ENCODE data around the gene AFF3. TPM values are rescaled to one million over a fixed set of nuclear protein-coding genes. Genes with fewer than 3 reads are reported as not detected.

Gene AFF3
- total and polyA plus RNA-seq, 2 donors (not counting 3 experiments of a cell fraction or from before 2014, with no cell fraction given) = 0.06 to 0.07 TPM

DNA sequence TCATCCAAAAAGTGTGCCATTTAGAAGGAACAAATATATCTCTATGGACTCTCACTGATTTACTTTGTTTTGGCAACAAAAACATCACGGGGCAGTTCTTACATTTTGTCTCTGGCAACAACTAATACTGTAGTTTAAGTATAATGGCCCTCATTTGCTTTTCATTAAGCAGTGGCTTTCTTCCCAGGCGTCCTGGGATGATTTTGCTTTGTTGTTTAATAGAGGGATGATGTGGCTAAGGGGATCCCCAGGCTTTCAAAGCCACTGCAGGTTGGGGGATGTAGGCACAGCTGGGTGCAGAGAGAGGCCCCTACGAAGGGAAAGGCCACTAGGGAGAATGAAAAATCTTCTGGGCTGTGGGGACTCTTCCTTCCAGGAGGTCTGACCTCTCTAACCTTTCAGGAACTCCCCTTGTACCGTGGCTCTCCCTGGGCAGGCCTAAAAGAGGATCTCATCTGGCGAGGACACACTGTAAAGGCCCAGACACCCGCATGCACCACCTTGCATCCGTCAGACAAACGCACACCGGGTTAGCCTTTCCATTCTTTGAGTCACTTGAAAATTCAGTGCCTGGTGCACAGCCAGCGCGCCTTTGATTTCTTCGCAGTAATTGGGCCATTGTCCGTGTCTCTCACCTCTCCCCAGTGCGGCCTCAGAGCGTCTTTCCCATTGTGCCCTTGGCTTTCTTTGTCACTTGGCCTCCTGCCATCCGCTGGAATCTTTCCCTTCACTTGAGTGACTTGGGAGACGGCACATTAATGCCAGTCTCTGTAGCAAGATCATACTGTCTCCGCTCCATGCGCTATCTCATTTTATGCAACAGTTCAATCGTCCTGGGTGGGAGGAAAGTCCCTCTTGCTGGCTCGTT, 40.3 kb upstream of the AFF3 start:
- FAIRE-seq (no peak), DNase-seq (ENCODE audit: low read depth, low spot score) (no peak)
- Histone ChIP-seq H3K27ac (ENCODE audit: insufficient read depth, low read depth, low read length) (no peak overlapping the region), H2AFZ (ENCODE audit: low read depth, low read length) (no peak overlapping the region), H3K36me3 (ENCODE audit: control insufficient read depth in 2 of 2, extremely low read depth in 1 of 2, insufficient read depth in 2 of 2, low read length in 2 of 2) (no peaks in the 10 kb centered on the region), H3K4me2 (ENCODE audit: insufficient read depth, low read length) (no peak overlapping the region), H3K4me1 (ENCODE audit: control insufficient read depth, extremely low read depth, insufficient read depth, low read length) (no peaks in the 10 kb centered on the region), H3K9ac (replicated peaks; ENCODE audit: extremely low read depth, insufficient read depth, low read length) (no peak overlapping the region), H3K9me1 (replicated peaks; ENCODE audit: control insufficient read depth, extremely low read depth, insufficient read depth, low read length) (no peaks in the 10 kb centered on the region), H3K27me3 (ENCODE audit: control insufficient read depth in 2 of 2, insufficient read depth in 2 of 2, low read length in 2 of 2) (peaks cover 2 to 3% of the 10 kb centered on the region in 2 experiments), H4K20me1 (replicated peaks; ENCODE audit: control insufficient read depth, extremely low read depth, insufficient read depth, low read length) (no peaks in the 10 kb centered on the region), H3K79me2 (ENCODE audit: control insufficient read depth, insufficient read depth, low read length) (no peaks in the 10 kb centered on the region), H3K4me3 (replicated peaks in 1 of 3; ENCODE audit: insufficient read depth in 1 of 3, low read depth in 1 of 3, low read length in 3 of 3) (no peak overlapping the region), H3K9me3 (replicated peaks; ENCODE audit: control insufficient read depth, insufficient read depth, low read length) (no peaks in the 10 kb centered on the region)
- ChIA-PET CTCF (interaction anchor here (1.5 kb wide), 1 partner anchor 364 kb away, joined by 3 read pairs; no protein-coding TSS in a partner anchor), POLR2A (no interaction called here)
- no TSS peak for BruUV-seq (replicated peaks)
- dilution Hi-C loops (cut with MboI; ENCODE audit: extremely low pct_ligation_motif_present, low sequenced_read_pairs) = no loop called here
- TF ChIP-seq FOS (IDR thresholded peaks at IDR 0.05; ENCODE audit: borderline replicate concordance, insufficient read depth, low read length) (no peak), EZH2 (IDR thresholded peaks at IDR 0.05; ENCODE audit: borderline replicate concordance, low read depth, low read length, severe bottlenecking) (no peak), MYC (IDR thresholded peaks at IDR 0.05; ENCODE audit: low read depth, low read length) (no peak), POLR2AphosphoS5 (IDR thresholded peaks at IDR 0.05; ENCODE audit: insufficient read depth, low read depth, low read length) (no peak), GATA2 (IDR thresholded peaks at IDR 0.05; ENCODE audit: insufficient read depth, insufficient read length, low read depth, low read length) (no peak), MAX (IDR thresholded peaks at IDR 0.05; ENCODE audit: insufficient read depth, insufficient read length) (no peak), POLR2A (IDR thresholded peaks at IDR 0.05; ENCODE audit: low read depth, low read length) (no peak), JUN (IDR thresholded peaks at IDR 0.05; ENCODE audit: borderline replicate concordance, insufficient read depth, insufficient read length, low read depth) (no peak)
- TF ChIP-seq, protein P1, sequence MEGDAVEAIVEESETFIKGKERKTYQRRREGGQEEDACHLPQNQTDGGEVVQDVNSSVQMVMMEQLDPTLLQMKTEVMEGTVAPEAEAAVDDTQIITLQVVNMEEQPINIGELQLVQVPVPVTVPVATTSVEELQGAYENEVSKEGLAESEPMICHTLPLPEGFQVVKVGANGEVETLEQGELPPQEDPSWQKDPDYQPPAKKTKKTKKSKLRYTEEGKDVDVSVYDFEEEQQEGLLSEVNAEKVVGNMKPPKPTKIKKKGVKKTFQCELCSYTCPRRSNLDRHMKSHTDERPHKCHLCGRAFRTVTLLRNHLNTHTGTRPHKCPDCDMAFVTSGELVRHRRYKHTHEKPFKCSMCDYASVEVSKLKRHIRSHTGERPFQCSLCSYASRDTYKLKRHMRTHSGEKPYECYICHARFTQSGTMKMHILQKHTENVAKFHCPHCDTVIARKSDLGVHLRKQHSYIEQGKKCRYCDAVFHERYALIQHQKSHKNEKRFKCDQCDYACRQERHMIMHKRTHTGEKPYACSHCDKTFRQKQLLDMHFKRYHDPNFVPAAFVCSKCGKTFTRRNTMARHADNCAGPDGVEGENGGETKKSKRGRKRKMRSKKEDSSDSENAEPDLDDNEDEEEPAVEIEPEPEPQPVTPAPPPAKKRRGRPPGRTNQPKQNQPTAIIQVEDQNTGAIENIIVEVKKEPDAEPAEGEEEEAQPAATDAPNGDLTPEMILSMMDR (IDR thresholded peaks at IDR 0.05; ENCODE audit: extremely low read depth in 1 of 2, insufficient read depth in 1 of 2, low read depth in 1 of 2, low read length in 2 of 2) = no peak
- intact Hi-C loops (cut with micrococcal nuclease) = no loop called here
